Fibroblast of the aortic adventitia (primary cell): ENCODE data around the gene ARAP1. TPM values are rescaled to one million over a fixed set of nuclear protein-coding genes. Genes with fewer than 3 reads are reported as not detected.
A peak's percentile ranks its signal among the peaks of the same experiment; 100 is the strongest.

Experiments used
- DNase-seq: peaks from one replicate; pipeline ENCODE4 v3.0.0-alpha.2; 2010; ENCODE audit warnings: low read depth
- H3K4me3 ChIP-seq: 2 replicates; pipeline ENCODE4 v1.5.1; 2011; ENCODE audit warnings: low read depth, mild to moderate bottlenecking, control low read depth, low read length, moderate library complexity
- CTCF ChIP-seq: IDR thresholded peaks from 2 replicates; pipeline ENCODE4 v1.5.1; 2011; ENCODE audit warnings: mild to moderate bottlenecking, low read length, control low read depth, inconsistent platforms; ENCODE audit not compliant: insufficient read depth
- total RNA-seq: library from RNA; depleted of rRNA; stranded (reverse); fragments of >200 nt; gene quantifications from 2 replicates; pipeline ENCODE4 v1.2.3, GENCODE V29; 2012; ENCODE audit warnings: low replicate concordance

Gene ARAP1
- total RNA-seq, 1 donor = 66.9 TPM

- no peak for DNase-seq
- no peak for TF ChIP-seq CTCF
- no peak overlapping the region for H3K4me3 ChIP-seq
Observed at GRCh38 chr11:72646472-72646871, 105.7 kb downstream of the ARAP1 start.

GRCh38 chr11:72646024-72646423, 106.2 kb downstream of the ARAP1 start:
- DNase-seq = no peak
- TF ChIP-seq CTCF = no peak
- no peak overlapping the region for H3K4me3 ChIP-seq

GRCh38 chr11:72643547-72643946, 108.7 kb downstream of the ARAP1 start:
- no peak for TF ChIP-seq CTCF
- no peak overlapping the region for H3K4me3 ChIP-seq
- peak; percentile 18 for DNase-seq

GRCh38 chr11:72642884-72643522, 109.2 kb downstream of the ARAP1 start:
- DNase-seq = peak; percentile 44
- TF ChIP-seq CTCF = peak; percentile 75
- H3K4me3 ChIP-seq = peak overlapping the region; percentile 51

DNA sequence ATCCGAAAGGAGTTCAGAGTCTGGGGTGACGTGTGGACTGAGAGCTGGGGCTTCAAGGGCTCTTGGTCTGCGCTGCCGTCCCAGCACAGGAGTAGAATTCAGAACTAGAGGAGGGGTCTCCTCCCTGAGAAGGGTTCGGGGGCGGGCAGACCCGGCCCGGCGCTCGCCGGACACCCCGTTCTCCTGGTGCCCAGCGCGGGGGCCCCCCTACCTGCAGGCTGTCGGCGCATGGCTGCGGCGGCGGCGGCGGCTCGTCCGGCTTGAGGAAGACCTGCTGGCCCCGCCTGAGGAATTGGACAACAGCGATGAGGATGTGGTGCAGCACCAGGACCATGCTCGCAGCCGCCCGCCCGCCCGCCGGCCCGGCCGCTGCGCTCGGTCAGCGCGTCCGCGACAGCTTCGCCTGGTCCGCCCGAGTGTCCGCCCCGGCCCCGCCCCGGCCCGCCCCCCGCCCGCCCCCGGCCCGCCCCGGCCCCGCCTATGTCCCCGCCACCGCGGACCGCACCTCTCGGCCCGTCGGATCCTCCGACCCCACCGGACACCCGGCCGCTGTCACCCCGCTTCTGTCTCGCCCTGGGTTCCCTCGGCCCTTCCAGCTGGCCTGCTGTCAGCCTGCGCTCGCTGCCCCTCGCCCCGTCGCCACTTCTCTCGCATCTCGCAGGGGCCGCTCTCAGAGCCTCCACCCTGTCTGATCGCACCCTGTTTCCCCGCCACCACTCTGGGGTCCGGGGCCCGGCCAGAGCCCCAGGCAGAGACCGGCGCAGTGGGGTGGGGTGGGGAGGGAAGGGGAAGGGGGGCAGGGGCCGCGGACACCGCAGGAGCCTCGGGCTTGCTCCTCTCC, 109.9 kb downstream of the ARAP1 start:
- no peak for DNase-seq
- no peak for TF ChIP-seq CTCF
- H3K4me3 ChIP-seq = peak overlapping the region; percentile 58

DNA sequence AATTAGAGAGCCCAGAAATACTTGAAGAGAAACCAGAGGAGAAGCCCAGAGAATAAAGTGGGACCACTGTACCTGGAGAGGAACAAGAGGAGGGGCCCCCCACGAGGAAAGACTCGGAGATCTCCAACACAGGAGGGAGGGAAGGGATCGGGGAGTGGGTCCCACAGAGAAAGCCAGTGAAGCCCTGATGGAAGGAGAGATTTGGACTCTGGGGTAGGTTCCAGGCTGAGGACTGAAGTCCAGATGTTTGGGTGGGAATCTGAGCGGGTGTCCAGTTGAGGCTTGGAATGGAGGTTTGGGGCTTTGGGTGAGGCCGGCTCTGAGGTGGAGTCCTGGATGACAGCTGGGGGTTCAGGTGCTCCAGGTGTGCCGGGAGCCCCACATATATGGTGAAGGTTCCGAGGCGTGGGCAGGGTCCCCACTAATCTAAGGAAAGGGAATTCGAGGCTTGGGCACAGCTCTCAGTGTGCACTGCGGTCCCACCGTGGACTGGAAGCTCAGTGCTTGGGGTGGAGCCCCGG, 110.6 kb downstream of the ARAP1 start:
- H3K4me3 ChIP-seq = no peak overlapping the region
- TF ChIP-seq CTCF = no peak
- DNase-seq = no peak
